Natural killer cell treated with Interleukin-12 subunit alpha and Interleukin-12 subunit beta and Interleukin-15 and Interleukin-18, amount 100 ng/mL, for 72 hours (primary cell): ENCODE data around the gene EPS8L2. TPM values are rescaled to one million over a fixed set of nuclear protein-coding genes. Genes with fewer than 3 reads are reported as not detected.
A peak's percentile ranks its signal among the peaks of the same experiment; 100 is the strongest.

Experiments
- ATAC-seq, 2 donors: fragments of 150-1000 bp; cut with Tn5 transposase in 1 of 2; sonication (Bioruptor Pico), chemical (Tn5 transposase) in 1 of 2; 2 replicates each; pipeline ENCODE4 v1.10.0; 2021
- DNase-seq: peaks from one replicate; pipeline ENCODE4 v3.0.0; 2022; ENCODE audit warnings: low spot score
- H3K27ac Mint-ChIP-seq, 2 donors: 1 replicate in 1 of 2; 2 replicates in 1 of 2; pipeline ENCODE4 v1.8.0; 2022; ENCODE audit warnings: mixed read lengths in 2 of 2, mild to moderate bottlenecking in 1 of 2, moderate library complexity in 1 of 2
- H3K27me3 Mint-ChIP-seq, 2 donors: 1 replicate in 1 of 2; 2 replicates in 1 of 2; pipeline ENCODE4 v1.8.0; 2022; ENCODE audit warnings: mixed read lengths in 2 of 2
- H3K36me3 Mint-ChIP-seq: one replicate; pipeline ENCODE4 v1.8.0; 2022; ENCODE audit warnings: mixed read lengths
- H3K4me1 Mint-ChIP-seq, 2 donors: 1 replicate in 1 of 2; 2 replicates in 1 of 2; pipeline ENCODE4 v1.8.0; 2022; ENCODE audit warnings: low read depth in 2 of 2, mixed read lengths in 2 of 2, mild to moderate bottlenecking in 1 of 2
- H3K4me3 Mint-ChIP-seq: one replicate; pipeline ENCODE4 v1.8.0; 2022; ENCODE audit warnings: mixed read lengths
- H3K9me3 Mint-ChIP-seq: 2 replicates; pipeline ENCODE4 v1.8.0; 2022; ENCODE audit warnings: mixed read lengths
- total RNA-seq, 2 donors: library from RNA; stranded (reverse); gene quantifications; one replicate each; pipeline ENCODE4 v1.2.3, GENCODE V29; 2022

EPS8L2 gene
- total RNA-seq, 2 donors from 2014 or later: 2.9 to 13.0 TPM

DNA sequence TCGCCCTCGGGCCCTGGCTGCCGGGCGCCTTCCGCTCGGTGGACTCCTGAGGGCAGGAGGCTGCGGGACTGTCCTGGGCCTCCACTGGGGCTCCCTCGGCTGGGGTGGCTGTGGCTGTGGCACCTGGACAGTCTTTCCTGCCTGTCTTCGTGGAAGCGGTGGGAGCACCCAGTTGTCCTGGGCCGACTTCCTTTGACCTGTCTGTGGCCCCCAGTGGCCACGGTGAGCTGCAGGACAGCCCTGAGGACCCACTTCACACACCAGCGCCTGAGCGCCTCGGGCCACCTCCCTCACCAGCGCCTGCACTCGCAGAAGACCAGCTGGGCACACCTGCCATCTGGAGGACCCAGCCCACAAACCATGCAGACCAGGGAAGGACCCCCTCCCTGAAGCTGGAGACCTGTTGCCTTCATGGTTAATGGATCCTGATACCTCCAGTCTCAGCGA lies 1.8 kb upstream of the EPS8L2 start:
- Mint-ChIP-seq H3K27me3 (no peaks in the 10 kb centered on the region), H3K9me3 (no peaks in the 10 kb centered on the region), H3K27ac (no peak overlapping the region), H3K36me3 (no peaks in the 10 kb centered on the region), H3K4me3 (no peak overlapping the region), H3K4me1 (peaks cover 0 to 3% of the 10 kb centered on the region in 2 donors)
- ATAC-seq (no peak), DNase-seq (no peak)

DNA sequence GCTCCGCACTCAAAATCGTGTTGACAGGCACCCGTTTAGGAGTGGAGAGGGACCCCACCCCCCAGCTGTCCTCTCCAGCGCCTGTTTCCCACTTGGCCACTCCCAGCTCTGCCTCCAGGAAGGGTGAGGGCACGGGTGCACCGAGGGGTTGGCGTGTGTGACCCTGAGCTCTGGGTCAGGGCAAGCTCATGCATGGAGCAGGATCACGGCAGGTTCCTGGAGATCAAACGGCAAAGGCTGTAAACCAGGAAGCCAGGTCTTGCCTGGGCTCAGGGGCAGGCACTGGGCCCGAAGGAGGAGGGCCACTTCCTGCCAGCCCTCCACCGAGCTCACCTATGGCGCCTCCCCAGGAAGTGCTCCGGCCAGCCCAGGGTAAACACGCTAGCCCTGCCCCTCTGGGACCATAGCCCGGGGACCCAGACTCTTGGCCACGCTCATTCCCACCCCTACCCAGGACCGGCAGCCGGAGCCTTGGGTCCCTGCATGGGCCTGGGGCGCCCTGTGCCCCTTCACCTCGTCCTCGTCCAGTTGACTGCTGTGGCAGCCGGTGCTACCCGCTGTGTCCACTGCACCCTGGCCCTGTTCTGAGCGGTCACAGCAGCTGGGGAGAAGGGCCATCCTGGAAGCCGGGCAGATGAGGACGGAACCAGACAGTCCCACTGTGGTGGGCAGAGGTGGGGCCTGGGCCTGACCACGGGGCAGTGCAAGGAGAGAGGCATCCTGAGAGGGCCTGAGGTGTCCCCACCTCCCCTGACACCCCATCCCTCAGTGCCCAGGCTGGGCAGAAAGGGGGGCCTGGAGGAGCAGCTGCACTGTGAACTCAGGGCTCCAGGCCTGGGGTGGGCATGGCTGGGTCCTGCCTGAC lies 1.0 kb upstream of the EPS8L2 start:
- Mint-ChIP-seq H3K4me3 (no peak overlapping the region), H3K36me3 (no peaks in the 10 kb centered on the region), H3K4me1 (peaks cover 0 to 3% of the 10 kb centered on the region in 2 donors), H3K27me3 (no peaks in the 10 kb centered on the region), H3K27ac (no peak overlapping the region), H3K9me3 (no peaks in the 10 kb centered on the region)
- ATAC-seq: no peak
- DNase-seq: no peak

DNA sequence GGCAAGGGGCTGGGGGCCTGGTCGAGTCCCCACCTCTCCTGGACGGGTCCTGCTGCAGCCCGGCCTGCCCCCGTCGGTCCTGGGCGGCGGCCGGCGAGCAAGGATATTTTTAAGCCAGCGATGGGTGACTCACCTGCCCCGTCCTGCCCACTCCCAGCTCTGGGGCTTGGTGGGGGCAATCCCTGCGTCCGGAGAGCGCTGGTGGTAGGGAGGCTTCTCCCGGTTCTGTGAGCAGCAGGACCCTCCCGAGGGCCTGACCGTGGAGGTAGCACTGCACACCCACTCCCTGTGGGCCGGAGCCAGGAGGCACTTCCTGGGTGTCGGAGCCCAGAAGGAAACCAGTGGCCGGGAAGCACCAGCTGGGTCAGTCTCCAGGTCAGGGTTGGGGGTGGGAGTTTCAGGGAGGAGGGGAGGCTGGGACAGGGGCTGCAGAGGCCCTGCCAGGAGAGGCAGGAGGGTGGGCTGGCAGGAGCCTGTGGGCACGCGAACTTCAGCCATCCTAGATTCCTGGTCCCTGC lies 467 bp downstream of the EPS8L2 start:
- Mint-ChIP-seq H3K36me3 (no peaks in the 10 kb centered on the region), H3K4me1 (peaks cover 0 to 11% of the 10 kb centered on the region in 2 donors), H3K4me3 (no peak overlapping the region), H3K27me3 (peaks cover 0 to 6% of the 10 kb centered on the region in 2 donors), H3K27ac (no peak overlapping the region), H3K9me3 (no peaks in the 10 kb centered on the region)
- no peak for ATAC-seq
- DNase-seq: no peak

DNA sequence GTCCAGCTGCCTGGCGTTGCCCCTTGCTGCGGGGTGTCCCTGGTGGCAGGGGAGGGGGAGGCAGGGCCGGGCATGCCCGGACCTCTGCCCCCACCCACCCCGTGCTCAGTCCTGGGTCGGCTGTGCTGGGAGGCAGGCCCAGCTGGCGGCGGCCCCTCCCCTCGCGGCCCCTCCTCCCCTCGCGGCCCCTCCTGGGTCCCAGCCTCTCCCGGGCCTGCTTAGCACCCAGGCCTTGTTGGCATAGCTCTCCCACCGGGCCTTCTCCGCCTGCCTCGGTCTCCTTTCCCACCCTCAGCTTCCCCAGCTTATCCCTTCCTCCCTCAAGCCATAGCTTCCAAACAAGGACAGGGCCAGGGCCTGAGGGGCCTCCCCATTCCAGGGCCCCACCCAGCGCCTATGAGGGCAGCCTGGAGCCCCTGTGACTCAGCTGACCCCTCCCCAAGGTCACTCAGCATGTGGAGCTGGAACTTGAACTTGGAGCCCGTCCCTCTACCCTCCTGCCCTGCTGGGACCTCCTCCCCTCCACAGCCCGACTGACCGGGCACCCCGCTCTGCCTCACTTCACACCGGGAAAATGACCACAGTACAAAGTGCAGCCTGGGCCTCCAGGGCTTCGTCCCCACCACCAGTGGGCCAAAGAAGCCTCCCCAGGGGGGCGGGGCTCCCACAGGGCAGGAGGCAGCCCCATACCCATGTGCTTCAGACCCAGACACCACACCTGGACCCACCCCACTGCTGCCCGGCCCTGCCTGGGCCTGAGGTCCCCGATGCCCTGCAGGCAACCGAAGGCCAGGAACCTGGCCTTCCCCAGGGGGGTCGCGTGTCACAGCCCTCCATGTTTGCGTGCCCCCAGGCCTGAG lies 1.2 kb downstream of the EPS8L2 start:
- no peaks in the 10 kb centered on the region for H3K9me3 Mint-ChIP-seq
- peaks cover 0 to 6% of the 10 kb centered on the region in 2 donors for H3K27me3 Mint-ChIP-seq
- no peak overlapping the region for H3K27ac Mint-ChIP-seq
- DNase-seq (no peak), ATAC-seq (no peak)
- H3K4me3 Mint-ChIP-seq: no peak overlapping the region
- H3K4me1 Mint-ChIP-seq: peaks cover 0 to 11% of the 10 kb centered on the region in 2 donors
- no peaks in the 10 kb centered on the region for H3K36me3 Mint-ChIP-seq

DNA sequence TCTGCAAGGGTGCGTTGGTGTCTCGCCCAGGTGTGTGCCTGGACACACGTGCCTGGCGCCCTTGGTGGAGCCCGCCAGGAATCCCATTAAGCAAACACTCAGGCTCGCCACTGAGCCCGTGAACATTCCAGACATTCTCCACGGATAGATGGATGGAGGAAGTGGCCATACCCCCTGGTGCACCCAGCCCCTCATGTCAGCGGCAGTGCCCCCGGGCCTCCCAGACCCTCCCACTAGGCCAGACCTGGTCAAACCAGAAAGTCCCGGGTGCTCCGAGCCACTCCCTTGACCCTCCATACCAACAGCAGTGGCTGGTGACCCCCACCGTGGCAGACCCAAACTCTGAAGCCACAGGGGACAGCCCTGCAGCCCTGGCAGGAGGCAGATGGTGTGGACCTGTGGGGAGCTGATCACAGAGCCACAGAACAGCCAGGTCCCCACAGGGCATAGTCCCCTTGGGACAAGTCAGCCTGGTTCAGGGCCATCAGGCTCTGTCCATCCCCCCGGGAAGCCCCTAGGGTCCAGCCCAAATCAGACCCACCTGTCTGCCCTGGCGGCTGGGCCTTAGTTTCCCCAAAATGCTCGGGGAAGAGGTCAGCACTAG lies 1.9 kb downstream of the EPS8L2 start:
- H3K9me3 Mint-ChIP-seq: no peaks in the 10 kb centered on the region
- no peaks in the 10 kb centered on the region for H3K36me3 Mint-ChIP-seq
- H3K27ac Mint-ChIP-seq: no peak overlapping the region
- DNase-seq (peak; percentile 44), ATAC-seq (peak in 1 of 2 donors; percentile 15)
- peaks cover 0 to 6% of the 10 kb centered on the region in 2 donors for H3K27me3 Mint-ChIP-seq
- no peak overlapping the region for H3K4me3 Mint-ChIP-seq
- peaks cover 0 to 9% of the 10 kb centered on the region in 2 donors for H3K4me1 Mint-ChIP-seq

DNA sequence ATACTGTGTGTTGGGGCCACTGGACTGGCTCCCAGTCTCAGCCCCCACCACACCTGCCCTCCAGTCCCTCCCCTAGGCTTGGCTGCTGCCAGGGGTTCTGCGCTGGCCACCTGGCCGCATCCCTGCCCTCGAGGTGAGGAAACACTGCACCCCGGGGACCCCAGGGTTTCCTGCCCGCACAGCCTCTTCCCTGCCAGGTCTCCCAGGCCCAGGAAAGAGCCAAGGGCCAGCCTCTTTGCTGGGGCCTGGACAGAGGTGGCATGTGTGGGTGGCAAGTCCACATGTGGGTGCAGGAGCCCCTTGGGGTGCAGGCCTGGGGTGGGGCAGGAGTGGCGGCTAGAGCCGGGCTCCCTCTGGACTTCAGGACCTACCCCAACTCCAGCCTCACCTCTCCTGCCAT lies 2.5 kb downstream of the EPS8L2 start:
- H3K27me3 Mint-ChIP-seq: peaks cover 0 to 6% of the 10 kb centered on the region in 2 donors
- H3K4me3 Mint-ChIP-seq: no peak overlapping the region
- H3K36me3 Mint-ChIP-seq: no peaks in the 10 kb centered on the region
- ATAC-seq (no peak), DNase-seq (peak; percentile 51)
- H3K4me1 Mint-ChIP-seq: peaks cover 0 to 8% of the 10 kb centered on the region in 2 donors
- no peaks in the 10 kb centered on the region for H3K9me3 Mint-ChIP-seq
- H3K27ac Mint-ChIP-seq: no peak overlapping the region

DNA sequence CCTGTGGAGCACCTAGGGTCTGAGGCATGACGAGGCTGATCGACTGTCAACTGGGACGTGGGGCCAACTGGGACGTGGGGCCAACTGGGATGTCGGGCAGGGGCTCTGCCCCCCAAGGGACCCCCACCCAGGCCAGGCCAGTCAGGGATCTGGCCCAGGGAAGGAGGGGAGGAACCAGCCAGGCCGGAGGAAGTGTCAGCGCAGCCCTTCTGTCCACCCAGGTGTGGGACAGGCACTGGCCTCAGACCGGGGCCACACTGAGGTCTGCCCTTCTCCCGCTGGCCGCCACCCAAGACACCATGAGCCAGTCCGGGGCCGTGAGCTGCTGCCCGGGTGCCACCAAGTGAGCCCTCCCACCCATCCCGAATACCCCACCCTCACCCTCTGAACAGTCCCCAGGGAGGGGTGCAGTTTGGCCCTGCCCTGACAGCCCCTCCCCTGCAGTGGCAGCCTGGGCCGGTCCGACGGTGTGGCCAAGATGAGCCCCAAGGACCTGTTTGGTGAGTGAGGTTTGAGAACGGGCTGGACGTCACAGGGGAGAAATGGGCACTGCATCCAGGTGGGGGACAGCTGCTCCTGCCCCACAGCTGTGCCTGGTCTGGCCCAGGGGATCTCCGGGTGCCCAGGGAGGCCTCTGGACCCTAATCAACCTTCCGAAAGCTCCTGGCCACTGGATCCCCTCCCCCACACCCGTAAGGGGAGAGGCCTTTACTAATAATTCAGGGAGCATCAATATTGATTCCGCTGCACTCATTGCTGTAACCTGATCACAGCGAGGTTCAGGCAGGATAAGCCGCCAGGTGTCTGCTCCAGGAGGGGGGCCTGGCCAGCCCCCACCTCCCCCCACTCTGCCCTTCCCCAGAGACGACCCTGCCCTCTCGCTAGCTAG lies 3.3 kb downstream of the EPS8L2 start:
- Mint-ChIP-seq H3K4me1 (peaks cover 0 to 8% of the 10 kb centered on the region in 2 donors), H3K4me3 (no peak overlapping the region), H3K9me3 (no peaks in the 10 kb centered on the region), H3K36me3 (no peaks in the 10 kb centered on the region), H3K27me3 (peaks cover 0 to 6% of the 10 kb centered on the region in 2 donors), H3K27ac (no peak overlapping the region)
- ATAC-seq (no peak), DNase-seq (peak; percentile 47)

DNA sequence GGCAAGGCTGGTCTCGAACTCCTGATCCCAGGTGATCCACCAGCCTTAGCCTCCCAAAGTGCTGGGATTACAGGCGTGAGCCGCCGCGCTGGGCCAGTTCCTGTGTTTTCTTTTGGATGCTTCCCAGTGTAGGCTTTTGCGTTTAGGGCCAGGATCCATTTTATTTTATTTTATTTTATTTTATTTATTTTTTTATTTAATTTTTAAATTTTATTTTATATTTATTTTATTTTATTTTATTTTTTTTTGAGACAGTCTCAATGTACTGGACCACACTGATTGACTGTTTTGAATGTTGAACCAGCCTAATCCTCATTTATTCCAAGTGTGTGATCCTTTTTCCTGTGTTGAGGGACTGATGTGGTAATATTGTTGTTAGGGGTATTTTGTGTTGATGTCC lies 8.4 kb downstream of the EPS8L2 start:
- ATAC-seq (no peak), DNase-seq (no peak)
- Mint-ChIP-seq H3K36me3 (no peaks in the 10 kb centered on the region), H3K4me1 (peaks cover 0 to 11% of the 10 kb centered on the region in 2 donors), H3K27ac (no peak overlapping the region), H3K9me3 (no peaks in the 10 kb centered on the region), H3K27me3 (peaks cover 0 to 10% of the 10 kb centered on the region in 2 donors), H3K4me3 (no peak overlapping the region)

DNA sequence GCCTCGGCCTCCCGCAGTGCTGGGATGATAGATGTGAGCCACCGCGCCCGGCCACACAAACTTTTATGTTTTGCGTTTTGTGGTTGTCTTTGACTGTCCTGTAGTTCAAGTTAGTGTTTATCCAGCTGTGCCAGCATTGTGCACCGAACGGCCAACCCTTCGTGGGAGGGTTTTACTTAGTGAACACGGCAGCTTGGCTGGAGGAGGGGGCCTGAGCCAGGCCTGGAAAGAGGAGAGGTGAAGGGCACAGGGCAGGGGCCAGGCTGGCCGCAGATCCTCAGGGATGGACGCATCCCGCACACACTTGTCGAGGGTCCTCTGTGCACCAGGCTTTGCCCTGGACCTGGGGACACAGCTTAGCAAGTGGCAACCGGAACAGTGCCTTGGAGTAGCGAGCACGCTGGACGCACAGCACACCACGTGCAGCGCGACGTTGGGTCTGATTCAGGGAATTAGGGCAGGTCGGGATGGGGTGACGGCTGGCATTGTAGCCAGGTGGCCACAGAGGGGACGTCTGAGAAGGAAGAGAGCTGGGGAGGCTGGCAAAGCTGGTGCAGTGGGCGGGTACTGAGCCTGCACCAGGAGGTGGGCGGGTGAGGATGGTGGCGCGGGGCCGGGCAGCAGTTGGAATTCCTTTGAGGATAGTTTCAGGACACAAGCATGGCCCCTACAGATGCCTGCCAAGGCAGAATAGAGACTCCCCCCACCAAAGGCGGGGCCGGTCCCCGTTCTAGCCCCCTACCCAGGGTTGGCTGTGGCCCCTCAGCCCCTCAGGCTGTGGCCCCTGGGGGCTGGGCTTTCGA lies 13.4 kb downstream of the EPS8L2 start:
- H3K27ac Mint-ChIP-seq: no peak overlapping the region
- H3K4me1 Mint-ChIP-seq: peaks cover 7 to 12% of the 10 kb centered on the region in 2 donors
- ATAC-seq (no peak), DNase-seq (peak; percentile 42)
- H3K4me3 Mint-ChIP-seq: no peak overlapping the region
- H3K9me3 Mint-ChIP-seq: no peaks in the 10 kb centered on the region
- H3K36me3 Mint-ChIP-seq: no peaks in the 10 kb centered on the region
- peaks cover 7 to 13% of the 10 kb centered on the region in 2 donors for H3K27me3 Mint-ChIP-seq

DNA sequence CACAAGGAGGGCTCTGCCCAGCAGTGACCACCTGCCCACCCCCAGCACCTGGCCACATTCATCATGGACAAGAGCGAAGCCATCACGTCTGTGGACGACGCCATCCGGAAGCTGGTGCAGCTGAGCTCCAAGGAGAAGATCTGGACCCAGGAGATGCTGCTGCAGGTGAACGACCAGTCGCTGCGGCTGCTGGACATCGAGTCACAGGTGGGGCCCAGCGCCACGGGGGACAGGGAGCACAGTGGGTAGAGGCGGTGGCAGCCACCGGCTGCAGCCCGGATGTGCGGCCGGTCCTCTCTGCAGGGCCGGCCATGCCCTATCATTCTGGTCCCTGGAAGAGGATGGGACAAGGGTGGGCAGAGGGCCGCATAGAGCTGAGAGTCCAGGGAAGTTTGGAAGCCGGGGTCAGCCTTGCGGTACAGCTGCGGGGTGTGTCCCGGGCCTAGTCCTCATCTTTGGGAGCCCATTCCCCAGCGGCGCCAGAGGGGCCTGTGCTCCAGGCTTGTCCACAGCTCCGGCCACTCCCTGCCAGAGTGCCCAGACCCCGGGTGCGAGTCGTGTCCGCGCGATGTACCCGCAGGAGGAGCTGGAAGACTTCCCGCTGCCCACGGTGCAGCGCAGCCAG lies 14.1 kb downstream of the EPS8L2 start:
- ATAC-seq: no peak

DNA sequence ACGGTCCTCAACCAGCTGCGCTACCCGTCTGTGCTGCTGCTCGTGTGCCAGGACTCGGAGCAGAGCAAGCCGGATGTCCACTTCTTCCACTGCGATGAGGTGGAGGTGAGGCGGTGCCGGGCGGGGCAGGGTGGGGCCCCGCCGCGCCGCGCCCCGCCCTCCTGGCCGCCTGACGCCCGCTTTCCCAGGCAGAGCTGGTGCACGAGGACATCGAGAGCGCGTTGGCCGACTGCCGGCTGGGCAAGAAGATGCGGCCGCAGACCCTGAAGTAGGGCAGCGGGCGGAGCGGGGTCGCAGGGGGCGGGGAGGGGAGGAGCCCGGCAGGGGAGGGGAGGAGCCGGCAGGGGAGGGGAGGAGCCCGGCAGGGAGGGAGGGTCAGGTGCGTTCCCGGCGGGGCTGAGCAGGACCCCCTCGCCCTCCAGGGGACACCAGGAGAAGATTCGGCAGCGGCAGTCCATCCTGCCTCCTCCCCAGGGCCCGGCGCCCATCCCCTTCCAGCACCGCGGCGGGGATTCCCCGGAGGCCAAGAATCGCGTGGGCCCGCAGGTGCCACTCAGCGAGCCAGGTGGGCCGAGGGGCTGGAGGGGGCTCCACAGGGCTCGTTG lies 14.7 kb downstream of the EPS8L2 start:
- Mint-ChIP-seq H3K36me3 (no peaks in the 10 kb centered on the region), H3K27ac (no peak overlapping the region), H3K4me1 (peaks cover 7 to 12% of the 10 kb centered on the region in 2 donors), H3K9me3 (no peaks in the 10 kb centered on the region), H3K4me3 (no peak overlapping the region), H3K27me3 (peaks cover 7 to 15% of the 10 kb centered on the region in 2 donors)
- peak; percentile 48 for DNase-seq
- peak; percentile 24 to 60 for ATAC-seq

More for the DNA sequence above, 14.1 kb downstream of the EPS8L2 start:
- H3K4me3 Mint-ChIP-seq: no peak overlapping the region
- H3K4me1 Mint-ChIP-seq: peaks cover 7 to 12% of the 10 kb centered on the region in 2 donors
- H3K36me3 Mint-ChIP-seq: no peaks in the 10 kb centered on the region
- no peaks in the 10 kb centered on the region for H3K9me3 Mint-ChIP-seq
- no peak overlapping the region for H3K27ac Mint-ChIP-seq
- DNase-seq: peak; percentile 60
- peaks cover 7 to 15% of the 10 kb centered on the region in 2 donors for H3K27me3 Mint-ChIP-seq
